GM19025 (cell line): Measurements from ENCODE around the gene CRAMP1.

ENCODE experiments used
- ATAC-seq: cut with Tn5 transposase; IDR thresholded peaks from one replicate; pipeline ENCODE4 v1.9.1; 2021; ENCODE audit warnings: mild to moderate bottlenecking, low read depth, moderate library complexity; ENCODE audit not compliant: unreplicated experiment

The CRAMP1 gene

DNA sequence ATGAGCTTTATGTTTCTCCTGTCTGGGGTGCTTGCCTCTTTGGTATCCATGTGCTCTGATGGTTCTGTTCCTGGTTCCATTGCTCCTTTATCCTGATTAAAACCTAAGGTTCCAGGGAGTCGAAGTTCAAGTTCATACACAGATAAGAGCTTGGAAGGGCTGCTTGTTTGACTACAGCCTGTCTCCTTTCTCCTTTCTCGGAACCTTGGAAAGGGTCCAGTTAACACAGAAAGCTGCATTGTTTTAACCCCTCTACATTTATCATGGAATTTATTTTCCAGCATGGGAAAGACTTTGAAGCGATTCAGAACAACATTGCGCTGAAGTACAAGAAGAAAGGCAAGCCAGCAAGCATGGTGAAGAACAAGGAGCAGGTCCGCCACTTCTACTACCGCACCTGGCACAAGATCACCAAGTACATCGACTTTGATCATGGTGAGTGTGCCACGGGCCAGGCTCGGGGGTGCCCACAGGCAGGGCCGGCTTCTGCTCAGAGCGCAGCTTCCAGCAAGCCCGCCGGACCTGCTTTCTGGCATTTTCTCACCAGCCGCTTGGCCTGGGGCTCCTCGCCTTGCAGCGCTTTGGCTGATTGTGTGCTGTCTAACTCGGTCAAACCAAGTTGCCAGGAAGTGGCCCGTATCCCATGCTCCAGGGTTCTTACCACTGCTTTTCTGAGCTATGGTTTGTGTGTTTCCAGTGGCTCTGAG, 19.9 kb downstream of the CRAMP1 start:
- no peak for ATAC-seq

GRCh38 chr16:1632638-1632970, 20.4 kb downstream of the CRAMP1 start:
- ATAC-seq: no peak

DNA sequence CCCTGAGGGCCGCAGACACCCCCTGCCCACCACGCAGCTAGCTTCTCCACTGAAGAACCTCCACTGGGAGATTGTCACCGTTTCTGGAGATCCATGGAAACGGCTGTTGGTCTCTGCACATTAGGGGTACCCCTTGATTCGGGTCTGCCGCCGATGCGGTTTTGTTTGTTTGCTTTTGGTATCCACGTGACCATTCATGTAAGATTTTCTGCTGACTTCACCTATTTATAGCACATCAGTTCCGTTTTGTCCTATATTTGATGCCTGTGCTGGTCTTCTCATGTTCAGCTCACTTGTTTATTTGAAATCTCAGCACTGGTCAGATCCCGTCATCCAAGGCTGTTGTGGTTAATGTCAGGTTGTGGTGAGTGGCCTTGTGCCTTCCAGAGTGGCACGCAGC, 21.1 kb downstream of the CRAMP1 start:
- ATAC-seq: no peak

GRCh38 chr16:1634541-1634940, 22.4 kb downstream of the CRAMP1 start:
- ATAC-seq: no peak

DNA sequence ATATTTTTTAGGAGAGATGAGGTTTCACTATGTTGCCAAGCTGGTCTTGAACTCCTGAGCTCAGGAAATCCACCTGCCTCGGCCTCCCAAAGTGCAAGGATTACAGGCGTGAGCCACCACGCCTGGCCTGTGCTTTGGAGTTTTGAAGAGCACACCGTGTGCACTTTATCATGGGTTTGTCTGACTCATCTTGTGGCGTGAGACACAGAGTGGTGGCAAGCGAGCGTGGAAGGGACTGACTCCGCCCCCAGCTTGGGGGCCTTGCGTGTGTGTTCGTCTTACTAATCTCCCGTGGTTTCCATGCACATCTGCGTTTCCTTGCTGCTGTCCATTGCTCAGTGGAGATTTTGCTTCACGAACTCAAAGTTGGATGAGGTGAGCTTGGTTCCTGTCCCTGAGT, 22.9 kb downstream of the CRAMP1 start:
- no peak for ATAC-seq

GRCh38 chr16:1637526-1637925, 25.4 kb downstream of the CRAMP1 start:
- no peak for ATAC-seq

- no peak for ATAC-seq
Observed at GRCh38 chr16:1638757-1639156, 26.6 kb downstream of the CRAMP1 start.

GRCh38 chr16:1639282-1639681, 27.1 kb downstream of the CRAMP1 start:
- ATAC-seq: no peak

GRCh38 chr16:1639860-1640259, 27.7 kb downstream of the CRAMP1 start:
- no peak for ATAC-seq

GRCh38 chr16:1640261-1640941, 28.2 kb downstream of the CRAMP1 start:
- no peak for ATAC-seq

DNA sequence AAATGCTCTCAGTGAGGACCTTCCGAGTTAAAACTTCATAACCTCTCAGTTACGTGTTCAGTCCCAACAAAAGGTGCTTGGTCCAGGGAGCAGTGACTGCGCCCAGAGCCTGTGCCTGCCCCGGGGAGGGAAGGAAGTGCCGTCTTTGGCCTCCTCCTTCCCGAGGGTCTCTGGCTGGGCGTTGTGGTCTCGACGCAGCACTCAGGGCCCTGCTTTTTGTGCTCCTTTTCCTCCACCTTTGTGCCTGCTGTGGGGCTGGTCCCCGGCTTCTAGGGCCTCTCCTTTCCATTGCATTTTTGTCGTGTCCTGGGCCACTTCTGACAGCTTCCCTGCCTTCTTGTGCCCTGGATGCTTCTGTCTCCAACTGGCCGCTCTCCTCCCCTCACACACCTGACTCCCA, 29.1 kb downstream of the CRAMP1 start:
- ATAC-seq: no peak

DNA sequence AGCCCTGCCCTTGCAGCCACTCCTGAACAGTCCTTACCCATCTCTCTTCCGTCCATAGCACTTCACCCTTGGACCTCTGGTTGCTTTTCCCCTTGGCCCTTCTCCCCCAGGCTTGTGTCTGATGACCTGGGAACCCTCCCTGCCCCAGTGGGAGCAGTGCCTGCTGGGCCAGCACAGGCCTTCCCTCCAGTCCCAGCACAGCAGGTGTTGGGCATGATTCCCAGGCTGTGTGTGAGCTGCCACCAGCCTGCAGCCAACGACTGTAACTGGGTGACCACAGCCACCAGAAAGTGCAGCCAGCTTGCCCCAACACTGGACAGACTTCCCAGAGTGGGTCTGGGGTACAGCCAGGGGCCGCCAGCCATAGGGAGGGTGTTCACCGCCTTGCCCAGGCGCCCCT, 30.0 kb downstream of the CRAMP1 start:
- ATAC-seq: no peak

DNA sequence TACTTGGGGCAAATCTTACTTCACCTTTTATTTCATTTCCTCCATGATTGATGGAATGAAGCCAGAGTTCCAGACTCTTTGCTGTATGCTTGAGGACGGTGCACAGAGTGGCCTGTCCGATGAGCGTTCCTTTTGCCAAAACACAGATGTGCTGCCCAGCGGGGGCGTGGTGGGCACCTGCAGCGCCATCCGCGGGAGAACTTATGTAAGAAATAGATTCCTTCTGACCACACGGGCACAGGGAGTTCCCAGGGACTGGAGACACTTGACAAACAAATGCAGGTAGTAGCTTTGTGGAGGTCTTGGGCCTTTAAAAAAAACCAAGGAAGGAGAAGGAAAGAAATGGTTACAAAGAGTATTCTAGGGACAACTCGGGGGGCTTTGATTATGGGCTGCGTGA, 30.6 kb downstream of the CRAMP1 start:
- ATAC-seq: no peak

DNA sequence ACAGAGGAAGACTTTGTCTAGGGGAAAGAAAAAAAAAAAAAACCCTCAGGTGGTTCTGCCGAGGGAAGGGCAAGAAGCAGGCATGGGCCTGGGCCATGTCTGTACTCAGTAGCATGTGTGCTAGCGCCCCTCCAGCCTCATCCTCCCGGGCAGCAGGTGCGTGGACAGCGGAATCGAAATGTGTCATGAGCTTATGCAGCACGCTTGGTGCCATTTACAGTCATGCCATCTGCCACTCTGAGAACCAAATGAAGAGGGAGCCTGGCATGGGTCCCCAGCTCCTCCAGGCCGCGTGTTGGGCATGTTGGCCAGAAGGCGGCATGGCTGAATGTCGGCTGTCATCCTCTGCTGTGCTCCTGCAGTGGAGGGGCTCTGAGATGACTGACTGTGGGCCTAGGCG, 31.4 kb downstream of the CRAMP1 start:
- no peak for ATAC-seq

- no peak for ATAC-seq
Observed at GRCh38 chr16:1645914-1646525, 33.9 kb downstream of the CRAMP1 start.

DNA sequence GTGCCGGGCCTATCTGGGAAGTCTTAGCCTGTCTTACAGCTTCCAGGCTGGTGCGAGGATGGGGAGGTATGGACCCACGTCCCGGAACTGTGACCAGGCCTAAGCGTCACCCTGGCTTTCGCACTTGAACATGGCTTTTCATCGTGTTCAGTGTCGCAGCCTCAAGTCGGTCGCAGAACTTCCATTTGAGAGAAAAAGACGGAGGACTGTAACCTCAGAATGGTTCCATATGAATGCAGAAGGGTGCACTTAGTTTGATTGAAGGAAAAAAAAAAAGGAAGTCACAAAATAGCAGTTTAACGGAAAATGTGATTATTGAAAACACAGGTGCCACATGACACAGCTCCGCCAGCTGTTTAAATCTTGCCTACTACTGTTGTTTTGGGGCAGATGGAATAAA, 35.7 kb downstream of the CRAMP1 start:
- ATAC-seq: no peak

DNA sequence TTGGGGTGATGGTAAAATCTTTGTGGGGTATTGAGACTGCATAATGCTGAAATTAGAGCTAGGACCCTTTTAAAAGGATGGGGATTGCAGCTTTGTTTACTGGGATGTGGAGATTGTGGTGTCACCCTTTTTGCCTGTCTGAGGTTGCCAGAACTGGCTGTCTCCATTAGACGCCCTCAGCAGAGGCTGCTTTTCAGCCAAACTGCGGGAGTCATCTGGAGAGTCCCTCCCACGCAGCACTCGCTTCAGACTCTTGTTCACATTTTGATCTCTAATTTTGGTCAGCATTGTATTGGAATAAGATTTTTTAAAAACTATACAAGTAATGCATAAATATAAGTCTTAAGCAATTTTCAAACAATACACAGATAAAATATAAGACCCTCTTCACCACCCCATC, 38.0 kb downstream of the CRAMP1 start:
- ATAC-seq: no peak

DNA sequence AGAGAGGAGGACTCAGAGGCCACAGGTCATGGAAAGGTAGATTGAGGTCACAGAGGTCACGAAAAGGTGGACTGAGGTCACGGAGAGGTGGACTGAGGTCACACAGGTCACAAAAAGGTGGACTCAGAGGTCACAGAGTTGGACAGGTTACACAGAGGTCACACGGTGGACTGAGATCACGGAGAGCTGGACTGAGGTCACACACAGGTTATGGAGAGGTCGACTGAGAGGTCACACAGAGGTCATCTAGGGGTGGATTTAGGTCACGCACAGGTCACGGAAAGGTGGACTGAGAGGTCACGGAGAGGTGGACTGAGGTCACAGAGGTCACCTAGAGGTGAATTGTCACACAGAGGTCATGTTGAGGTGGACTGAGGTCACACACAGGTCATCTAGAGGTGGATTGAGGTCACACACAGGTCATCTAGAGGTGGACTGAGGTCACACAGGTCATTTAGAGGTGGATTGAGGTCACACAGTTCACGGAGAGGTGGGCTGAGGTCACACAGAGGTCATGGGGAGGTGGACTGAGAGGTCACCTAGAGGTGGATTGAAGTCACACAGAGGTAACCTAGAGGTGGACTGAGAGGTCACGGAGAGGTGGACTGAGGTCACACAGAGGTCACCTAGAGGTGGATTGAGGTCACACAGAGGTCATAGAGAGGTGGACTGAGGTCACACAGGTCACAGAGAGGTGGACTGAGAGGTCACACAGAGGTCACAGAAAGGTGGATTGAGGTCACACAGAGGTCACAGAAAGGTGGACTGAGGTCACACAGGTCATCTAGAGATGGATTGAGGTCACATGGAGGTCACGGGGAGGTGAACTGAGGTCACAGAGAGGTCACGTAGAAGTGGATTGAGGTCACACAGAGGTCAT, 39.2 kb downstream of the CRAMP1 start:
- no peak for ATAC-seq

DNA sequence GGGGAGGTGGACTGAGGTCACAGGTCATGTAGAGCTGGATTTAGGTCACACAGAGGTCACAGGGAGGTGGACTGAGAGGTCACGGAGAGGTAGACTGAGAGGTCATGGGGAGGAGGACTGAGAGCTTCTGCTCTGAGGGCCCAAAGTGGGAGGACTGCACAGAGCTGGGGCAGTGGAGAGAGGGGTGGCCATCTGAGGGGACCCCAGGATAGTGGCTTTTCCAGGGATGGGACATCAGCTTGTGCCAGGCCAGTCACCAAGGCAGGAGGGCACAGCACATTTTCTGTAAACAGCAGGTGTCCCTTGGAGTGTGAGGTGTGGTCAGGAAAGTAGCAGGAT, 39.8 kb downstream of the CRAMP1 start:
- no peak for ATAC-seq

- no peak for ATAC-seq
Observed at GRCh38 chr16:1653023-1653422, 40.9 kb downstream of the CRAMP1 start.
